ENCODE results near the gene CCS. TPM values are rescaled to one million over a fixed set of nuclear protein-coding genes. Genes with fewer than 3 reads are reported as not detected.

Gene CCS
- total and polyA plus RNA-seq, 2 donors (not counting 1 experiment from before 2014, with no cell fraction given) = 87.8 to 174 TPM

DNA sequence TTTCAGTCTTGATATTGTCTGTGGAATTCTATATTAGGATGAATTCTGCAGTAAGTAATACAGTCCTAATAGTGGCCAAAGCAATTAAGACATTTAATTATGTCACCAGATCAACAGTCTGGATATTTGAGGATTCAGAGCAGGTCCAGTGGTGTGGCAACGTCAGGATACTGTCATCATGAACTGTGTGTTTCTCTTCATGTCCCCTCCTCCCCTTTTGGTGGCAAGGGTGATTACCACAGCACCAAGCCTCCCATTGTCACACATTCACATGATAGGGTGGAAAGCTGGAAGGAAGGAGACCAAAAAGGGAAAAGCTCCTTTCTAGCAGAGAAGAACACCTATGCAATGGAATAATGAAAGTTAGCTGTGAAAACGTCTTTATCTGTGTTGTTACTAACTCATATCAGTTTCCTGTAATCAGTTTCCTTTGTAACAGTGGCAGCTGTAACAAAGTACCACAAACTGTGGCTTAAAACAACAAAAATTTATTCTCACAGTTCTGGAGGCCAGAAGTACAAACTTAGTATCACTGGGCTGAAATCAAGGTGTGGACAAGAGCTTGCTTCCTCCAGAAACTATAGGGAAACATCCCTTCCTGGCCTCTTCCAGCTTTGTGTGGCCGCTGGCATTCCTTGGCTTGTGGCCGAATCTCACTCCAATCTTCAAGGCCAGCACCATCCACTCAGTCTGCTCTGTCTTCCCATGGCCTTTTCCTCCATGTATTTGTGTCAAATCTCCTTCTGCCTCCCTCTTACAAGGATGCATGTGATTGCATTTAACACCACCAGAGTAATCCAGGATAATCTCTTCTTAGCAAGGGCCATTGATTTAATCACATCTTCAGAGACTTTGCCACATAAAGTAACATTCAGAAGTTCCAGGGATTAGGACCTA is 17.0 kb downstream of the CCS start:
- Histone ChIP-seq H3K4me2 (replicated peaks; ENCODE audit: low read depth, low read length, poor library complexity, severe bottlenecking) (peak overlapping the region; percentile 36), H2AFZ (ENCODE audit: insufficient read depth, low read depth, low read length, poor library complexity, severe bottlenecking) (peak overlapping the region; percentile 4), H3K36me3 (replicated peaks in 1 of 2; ENCODE audit: control extremely low read depth in 1 of 2, control insufficient read depth in 1 of 2, extremely low read depth in 1 of 2, insufficient read depth in 2 of 2, low read length in 1 of 2) (peaks cover 0 to 13% of the 10 kb centered on the region in 2 experiments), H3K9ac (ENCODE audit: low read length) (no peak overlapping the region), H3K4me1 (ENCODE audit: control insufficient read depth in 2 of 2, insufficient read depth in 2 of 2, low read length in 2 of 2) (peaks cover 46 to 60% of the 10 kb centered on the region in 2 donors), H4K20me1 (ENCODE audit: control insufficient read depth, insufficient read depth, low read length, poor library complexity, severe bottlenecking) (no peaks in the 10 kb centered on the region), H3K9me3 (ENCODE audit: control extremely low read depth in 1 of 3, control insufficient read depth in 2 of 3, insufficient read depth in 1 of 3, low read length in 2 of 3) (peaks cover 0 to 7% (median 0%) of the 10 kb centered on the region in 3 donors), H3K79me2 (ENCODE audit: control insufficient read depth, insufficient read depth, low read length) (peaks cover 39% of the 10 kb centered on the region), H3K27me3 (replicated peaks in 1 of 4; ENCODE audit: control extremely low read depth in 1 of 4, control insufficient read depth in 3 of 4, insufficient read depth in 4 of 4, low read length in 3 of 4) (no peaks in the 10 kb centered on the region), H3K27ac (ENCODE audit: low read length in 2 of 2) (peak overlapping the region; percentile 60), H3K4me3 (ENCODE audit: control extremely low read depth in 1 of 5, extremely low read depth in 1 of 5, insufficient read depth in 1 of 5, low read depth in 2 of 5, low read length in 4 of 5) (peak overlapping the region in 1 of 5 experiments; percentile 14)
- H3K4me3 Mint-ChIP-seq = peak overlapping the region; percentile 68
- H3K9me3 Mint-ChIP-seq (ENCODE audit: insufficient read depth) = no peaks in the 10 kb centered on the region
- H3K27ac Mint-ChIP-seq = peak overlapping the region; percentile 91
- H3K4me1 Mint-ChIP-seq = peaks cover 50% of the 10 kb centered on the region
- H3K27me3 Mint-ChIP-seq = no peaks in the 10 kb centered on the region
- no peak for TF ChIP-seq EZH2 (IDR thresholded peaks at IDR 0.05; ENCODE audit: borderline replicate concordance, insufficient read depth, low read depth, low read length, poor library complexity, severe bottlenecking)
- TF ChIP-seq CTCF (IDR thresholded peaks at IDR 0.05) = no peak
- intact Hi-C loops (cut with micrococcal nuclease) = no loop called here
- 96% methylated on average over 2 of the region's 4 CpGs for WGBS (ENCODE audit: insufficient coverage)
- CTCF ChIA-PET = interaction anchor here (2.0 to 2.6 kb wide), 3 partner anchors 18 to 30 kb away, joined by 6 to 15 read pairs (median 9); partner anchors contain the start of genes CCDC87, CCS and RBM4
- DNase-seq = no peak
- no peak for ATAC-seq (ENCODE audit: low read depth)
- POLR2A ChIA-PET = interaction anchor here (0.6 to 1.1 kb wide), 5 partner anchors 7 to 192 kb away, joined by 3 to 6 read pairs (median 4); no protein-coding TSS in a partner anchor

All from B cell (primary cell).